HepG2 (cell line): ENCODE data around the gene NCR3LG1. TPM values are rescaled to one million over a fixed set of nuclear protein-coding genes. Genes with fewer than 3 reads are reported as not detected.

ENCODE experiments used
- DPF2 ChIP-seq: sonication (generic); formaldehyde crosslinking; IDR thresholded peaks from 2 replicates; pipeline ENCODE4 v1.4.0; 2020; ENCODE audit warnings: mild to moderate bottlenecking, low read depth, missing genetic modification reagents, borderline replicate concordance
- KAT7 ChIP-seq: IDR thresholded peaks from 2 replicates; pipeline ENCODE4 v1.6.1; 2018; ENCODE audit warnings: borderline replicate concordance, missing compliant biosample characterization
- KLF11 ChIP-seq: IDR thresholded peaks from 2 replicates; pipeline ENCODE4 v1.6.1; 2016; ENCODE audit warnings: missing compliant biosample characterization
- KLF13 ChIP-seq: sonication (generic); formaldehyde crosslinking; IDR thresholded peaks from 2 replicates; pipeline ENCODE4 v1.4.0; 2020; ENCODE audit warnings: mild to moderate bottlenecking, missing genetic modification reagents
- MED1 ChIP-seq: sonication (generic); formaldehyde crosslinking; IDR thresholded peaks from 2 replicates; pipeline ENCODE4 v1.4.0; 2020; ENCODE audit warnings: missing genetic modification reagents
- MIER2 ChIP-seq: IDR thresholded peaks from 2 replicates; pipeline ENCODE4 v1.6.1; 2016; ENCODE audit warnings: missing biosample characterization, missing genetic modification reagents
- RARG ChIP-seq: sonication (generic); formaldehyde crosslinking; IDR thresholded peaks from 2 replicates; pipeline ENCODE4 v1.4.0; 2020; ENCODE audit warnings: low read depth, mild to moderate bottlenecking, missing genetic modification reagents
- RBAK ChIP-seq: sonication (generic); formaldehyde crosslinking; IDR thresholded peaks from 2 replicates; pipeline ENCODE4 v1.5.1; 2020; ENCODE audit warnings: mild to moderate bottlenecking, missing genetic modification reagents
- RFX1 ChIP-seq: fragments of 450-650 bp; IDR thresholded peaks from 2 replicates; pipeline ENCODE4 v1.6.1; 2017
- RNF219 ChIP-seq: sonication (generic); formaldehyde crosslinking; IDR thresholded peaks from 2 replicates; pipeline ENCODE4 v1.5.0; 2020; ENCODE audit warnings: mild to moderate bottlenecking, missing genetic modification reagents
- TBL1XR1 ChIP-seq: fragments of 150-350 bp; IDR thresholded peaks from 2 replicates; pipeline ENCODE4 v1.6.1; 2014; ENCODE audit warnings: borderline replicate concordance, low read length; ENCODE audit not compliant: partially characterized antibody
- THAP8 ChIP-seq: sonication (generic); formaldehyde crosslinking; IDR thresholded peaks from 2 replicates; pipeline ENCODE4 v1.5.1; 2020; ENCODE audit warnings: missing genetic modification reagents, mild to moderate bottlenecking, borderline replicate concordance
- ZFY ChIP-seq: sonication (generic); formaldehyde crosslinking; IDR thresholded peaks from 2 replicates; pipeline ENCODE4 v1.4.0; 2020; ENCODE audit warnings: missing genetic modification reagents
- ZFYVE20 ChIP-seq: sonication (generic); formaldehyde crosslinking; IDR thresholded peaks from 2 replicates; pipeline ENCODE4 v1.8.0; 2023; ENCODE audit warnings: low read depth, mild to moderate bottlenecking, moderate library complexity, missing genetic modification reagents, borderline replicate concordance
- ZNF18 ChIP-seq: sonication (generic); formaldehyde crosslinking; IDR thresholded peaks from 2 replicates; pipeline ENCODE4 v1.8.0; 2022; ENCODE audit warnings: mild to moderate bottlenecking, missing genetic modification reagents; ENCODE audit not compliant: insufficient replicate concordance
- ZNF33A ChIP-seq: sonication (generic); formaldehyde crosslinking; IDR thresholded peaks from 2 replicates; pipeline ENCODE4 v1.5.1; 2020; ENCODE audit warnings: missing genetic modification reagents, mild to moderate bottlenecking, moderate library complexity, borderline replicate concordance
- ZNF382 ChIP-seq: sonication (generic); formaldehyde crosslinking; IDR thresholded peaks from 2 replicates; pipeline ENCODE4 v1.5.0; 2020; ENCODE audit warnings: missing genetic modification reagents, mild to moderate bottlenecking, borderline replicate concordance
- ZNF7 ChIP-seq: IDR thresholded peaks from 2 replicates; pipeline ENCODE4 v1.6.1; 2016; ENCODE audit warnings: missing biosample characterization, missing genetic modification reagents
- ZNF740 ChIP-seq: sonication (generic); formaldehyde crosslinking; IDR thresholded peaks from 2 replicates; pipeline ENCODE4 v1.4.0; 2020; ENCODE audit warnings: missing genetic modification reagents
- polyA plus RNA-seq, 8 experiments: library from polyadenylated mRNA; depleted of rRNA in 3 of 8; stranded (reverse) in 7 of 8; unstranded in 1 of 8; fragments of >200 nt; fragmentation: Illumina TruSeq in 4 of 8; extraction: Trizol in 4 of 8; gene quantifications; 2 replicates each; pipeline versions ENCODE4 v1.2.1 to v1.2.3, GENCODE V29; 2011 to 2016; ENCODE audit warnings: low read depth in 4 of 8, missing spikeins in 1 of 8, mixed read lengths in 1 of 8; ENCODE audit not compliant: insufficient read depth in 1 of 8
- total RNA-seq, 5 experiments: library from RNA; depleted of rRNA; stranded (reverse); fragments of >200 nt; fragmentation: Illumina TruSeq; extraction: Trizol; gene quantifications; 2 replicates each; pipeline ENCODE4 v1.2.3, GENCODE V29; 2016; ENCODE audit warnings: low read depth in 1 of 5
- TF ChIP-seq, protein P1 (sequence below): sonication (generic); formaldehyde crosslinking; IDR thresholded peaks from 2 replicates; pipeline ENCODE4 v1.4.0; 2020; ENCODE audit warnings: mild to moderate bottlenecking, low read depth, missing genetic modification reagents
- TF ChIP-seq, protein P2 (sequence below): sonication (generic); formaldehyde crosslinking; IDR thresholded peaks from 2 replicates; pipeline ENCODE4 v1.5.1; 2020; ENCODE audit warnings: mild to moderate bottlenecking, missing genetic modification reagents, borderline replicate concordance

The NCR3LG1 gene
- total and polyA plus RNA-seq, 2 of the 13 experiments (the other 11 are each of a cell fraction or from before 2014, with no cell fraction given), result 16.1 to 25.1 TPM

DNA sequence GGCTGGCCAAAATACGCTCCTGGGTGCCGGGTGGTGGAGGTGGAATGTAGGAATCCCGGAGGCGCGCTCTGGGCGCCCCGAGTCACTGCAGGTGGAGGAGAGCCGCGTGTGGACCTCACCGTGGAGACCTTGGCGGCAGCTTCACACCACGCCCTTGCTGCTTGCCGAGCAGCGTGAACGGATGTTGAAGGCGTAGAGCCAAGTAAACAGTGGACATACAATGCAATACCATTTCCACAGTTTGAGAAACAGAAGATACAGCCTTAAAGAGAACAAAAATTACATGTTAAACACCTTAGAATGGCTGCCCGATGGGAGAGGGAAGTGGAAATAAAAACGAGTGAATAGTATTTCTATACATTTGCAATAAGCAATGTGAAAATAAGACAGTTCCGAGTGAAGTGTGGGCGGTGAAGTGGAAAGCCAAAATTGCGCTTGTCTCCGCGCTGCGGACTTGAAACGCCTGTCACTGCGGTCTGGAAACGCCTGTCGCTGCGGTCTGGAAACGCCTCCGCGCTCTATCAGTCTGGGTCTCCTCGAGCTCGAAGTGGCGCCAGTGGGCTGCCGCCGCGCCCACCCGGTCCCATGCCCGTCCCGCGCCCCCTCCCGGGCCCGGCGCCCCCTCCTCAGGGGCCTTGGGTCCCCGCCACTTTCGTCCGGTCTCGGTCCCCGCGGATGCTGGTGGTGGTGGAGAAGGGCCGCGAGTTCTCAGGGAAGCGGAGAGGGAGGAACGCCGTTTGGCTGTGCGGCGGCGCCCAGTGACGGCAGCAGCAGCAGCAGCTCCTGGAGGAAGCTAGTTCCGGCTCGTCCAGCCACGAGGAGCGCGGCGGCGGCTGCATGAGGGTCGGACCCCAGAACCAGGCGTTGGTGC lies 1.6 kb downstream of the NCR3LG1 start (continued):
- TF ChIP-seq, protein P1, sequence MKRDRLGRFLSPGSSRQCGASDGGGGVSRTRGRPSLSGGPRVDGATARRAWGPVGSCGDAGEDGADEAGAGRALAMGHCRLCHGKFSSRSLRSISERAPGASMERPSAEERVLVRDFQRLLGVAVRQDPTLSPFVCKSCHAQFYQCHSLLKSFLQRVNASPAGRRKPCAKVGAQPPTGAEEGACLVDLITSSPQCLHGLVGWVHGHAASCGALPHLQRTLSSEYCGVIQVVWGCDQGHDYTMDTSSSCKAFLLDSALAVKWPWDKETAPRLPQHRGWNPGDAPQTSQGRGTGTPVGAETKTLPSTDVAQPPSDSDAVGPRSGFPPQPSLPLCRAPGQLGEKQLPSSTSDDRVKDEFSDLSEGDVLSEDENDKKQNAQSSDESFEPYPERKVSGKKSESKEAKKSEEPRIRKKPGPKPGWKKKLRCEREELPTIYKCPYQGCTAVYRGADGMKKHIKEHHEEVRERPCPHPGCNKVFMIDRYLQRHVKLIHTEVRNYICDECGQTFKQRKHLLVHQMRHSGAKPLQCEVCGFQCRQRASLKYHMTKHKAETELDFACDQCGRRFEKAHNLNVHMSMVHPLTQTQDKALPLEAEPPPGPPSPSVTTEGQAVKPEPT (CRISPR knock-in tag), result peak; percentile 82
- TF ChIP-seq TBL1XR1, result no peak
- 0 out of 2 replicates have a peak, but pooled peaks have one; percentile 82 for TF ChIP-seq KAT7 (CRISPR knock-in tag)
- TF ChIP-seq ZNF33A (CRISPR knock-in tag), result no peak
- TF ChIP-seq RNF219, result no peak
- TF ChIP-seq, protein P2, sequence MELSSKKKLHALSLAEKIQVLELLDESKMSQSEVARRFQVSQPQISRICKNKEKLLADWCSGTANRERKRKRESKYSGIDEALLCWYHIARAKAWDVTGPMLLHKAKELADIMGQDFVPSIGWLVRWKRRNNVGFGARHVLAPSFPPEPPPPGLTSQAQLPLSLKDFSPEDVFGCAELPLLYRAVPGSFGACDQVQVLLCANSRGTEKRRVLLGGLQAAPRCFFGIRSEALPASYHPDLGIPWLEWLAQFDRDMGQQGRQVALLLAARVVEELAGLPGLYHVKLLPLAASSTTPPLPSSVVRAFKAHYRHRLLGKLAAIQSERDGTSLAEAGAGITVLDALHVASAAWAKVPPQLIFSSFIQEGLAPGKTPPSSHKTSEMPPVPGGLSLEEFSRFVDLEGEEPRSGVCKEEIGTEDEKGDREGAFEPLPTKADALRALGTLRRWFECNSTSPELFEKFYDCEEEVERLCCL (CRISPR knock-in tag), result no peak
- TF ChIP-seq MIER2 (CRISPR knock-in tag), result no peak
- no peak for TF ChIP-seq ZNF740 (CRISPR knock-in tag)
- no peak for TF ChIP-seq RBAK
- TF ChIP-seq RFX1, result no peak
- TF ChIP-seq ZFYVE20 (CRISPR knock-in tag), result 0 out of 2 replicates have a peak, but pooled peaks have one; percentile 68
- TF ChIP-seq THAP8, result no peak
- TF ChIP-seq ZNF382 (CRISPR knock-in tag), result no peak
- no peak for TF ChIP-seq KLF13 (CRISPR knock-in tag)
- TF ChIP-seq ZNF18 (CRISPR knock-in tag), result no peak
- 0 out of 2 replicates have a peak, but pooled peaks have one; percentile 4 for TF ChIP-seq ZNF7 (CRISPR knock-in tag)
- TF ChIP-seq KLF11 (CRISPR knock-in tag), result no peak
- TF ChIP-seq ZFY (CRISPR knock-in tag), result peak; percentile 55; the same call in 1 of the 2 replicates
- no peak for TF ChIP-seq RARG (CRISPR knock-in tag)
- peak; percentile 84 for TF ChIP-seq MED1
- 0 out of 2 replicates have a peak, but pooled peaks have one; percentile 34 for TF ChIP-seq DPF2 (CRISPR knock-in tag)
